Fibroblast of pulmonary artery (primary cell): ENCODE data around the gene LRRN4.

ENCODE experiments used
- DNase-seq: peaks from one replicate; pipeline ENCODE4 v3.0.0-alpha.2; 2010; ENCODE audit warnings: low read depth
- H3K4me3 ChIP-seq: replicated peaks from 2 replicates; pipeline ENCODE4 v1.5.1; 2011; ENCODE audit warnings: low read depth, mild to moderate bottlenecking, control low read depth, low read length, moderate library complexity
- CTCF ChIP-seq: IDR thresholded peaks from 2 replicates; pipeline ENCODE4 v1.5.1; 2011; ENCODE audit warnings: mild to moderate bottlenecking, control low read depth, low read length, inconsistent platforms; ENCODE audit errors: missing control alignments

LRRN4 gene

DNA sequence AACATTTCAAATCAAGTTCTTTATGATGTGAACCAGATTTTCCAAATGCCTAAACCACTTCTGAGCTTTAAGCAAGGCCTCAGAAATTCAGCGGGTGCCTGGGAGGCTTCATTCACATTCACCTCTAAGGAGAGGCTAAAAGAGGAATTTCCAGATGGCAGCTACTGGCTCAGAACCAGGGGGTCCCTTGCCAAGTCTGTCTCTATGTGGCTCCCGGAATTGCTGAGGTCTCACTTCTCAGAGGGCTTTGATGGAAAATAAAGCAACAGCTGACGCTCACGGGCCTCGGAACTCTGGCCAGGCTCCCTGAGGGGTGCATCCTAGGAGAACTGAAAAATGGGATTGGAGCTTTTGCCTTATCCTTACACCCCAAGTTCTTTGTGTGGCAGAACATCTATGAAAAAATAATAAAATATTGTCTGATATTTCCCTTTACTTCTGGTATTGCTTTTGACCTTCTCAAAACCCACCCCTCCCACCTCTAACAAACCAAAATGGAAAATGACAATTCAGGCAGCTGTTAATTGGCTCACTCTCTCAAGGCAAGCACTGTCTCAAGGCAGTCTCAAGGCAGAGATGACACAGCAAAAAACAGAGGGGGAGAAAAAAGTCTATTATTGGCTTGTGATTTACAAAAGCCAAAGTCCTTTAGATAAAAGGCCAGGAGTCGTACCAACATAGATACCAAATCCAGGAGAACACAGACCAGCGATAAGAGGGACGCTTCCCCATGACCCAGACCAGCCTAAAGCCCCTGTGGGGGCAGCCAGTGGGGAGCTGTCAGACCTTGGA lies 21.8 kb upstream of the LRRN4 start:
- H3K4me3 ChIP-seq = no peak overlapping the region
- DNase-seq = peak; percentile 30
- TF ChIP-seq CTCF = no peak

DNA sequence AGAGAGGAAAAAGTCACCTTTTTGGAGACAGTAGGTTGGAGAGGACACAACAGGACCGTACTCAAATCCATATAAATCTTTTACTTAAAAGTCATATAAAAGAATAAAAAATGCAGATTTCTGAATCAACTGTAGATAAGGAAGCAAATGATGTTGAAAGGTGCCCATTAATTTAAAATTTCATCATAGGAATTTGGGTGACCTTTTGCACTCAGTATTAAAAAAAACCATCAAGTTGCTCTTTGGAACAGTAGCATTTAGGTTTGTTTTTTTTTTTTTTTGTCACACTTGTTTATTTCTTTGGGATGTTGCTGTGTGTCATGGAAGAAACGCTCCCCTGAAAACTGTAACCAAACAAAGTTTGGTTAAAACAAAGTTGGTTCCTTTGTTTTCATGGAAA lies 20.9 kb upstream of the LRRN4 start:
- H3K4me3 ChIP-seq = no peak overlapping the region
- DNase-seq = no peak
- no peak for TF ChIP-seq CTCF

DNA sequence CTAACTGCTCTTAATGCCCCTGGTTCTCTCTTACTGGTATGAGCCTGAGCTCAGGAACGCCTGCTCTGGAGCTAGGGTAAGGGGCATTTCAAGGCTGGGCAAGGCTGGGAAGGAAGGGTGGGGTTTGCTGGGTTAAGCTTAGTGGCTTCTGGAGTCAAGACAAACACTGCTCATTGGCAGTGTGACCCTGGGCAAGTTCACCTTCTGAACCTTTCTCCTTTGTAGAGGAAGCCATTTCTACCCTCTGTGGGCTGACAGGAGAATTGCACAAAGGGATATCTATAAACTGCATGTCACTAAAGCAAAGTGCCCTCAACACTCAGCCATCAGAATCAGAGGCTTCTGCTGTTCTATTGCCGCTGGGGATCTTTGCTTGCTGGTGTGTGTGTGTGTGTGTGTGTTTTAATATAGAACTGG lies 20.3 kb upstream of the LRRN4 start:
- H3K4me3 ChIP-seq = no peak overlapping the region
- peak; percentile 31 for TF ChIP-seq CTCF
- DNase-seq = peak; percentile 26

- TF ChIP-seq CTCF = no peak
- H3K4me3 ChIP-seq = no peak overlapping the region
- DNase-seq = no peak
These were observed 17.2 kb upstream of the LRRN4 start for GRCh38 chr20:6070829-6071695.

- no peak for DNase-seq
- TF ChIP-seq CTCF = no peak
- no peak overlapping the region for H3K4me3 ChIP-seq
These were observed 15.8 kb upstream of the LRRN4 start for GRCh38 chr20:6069669-6070068.

DNA sequence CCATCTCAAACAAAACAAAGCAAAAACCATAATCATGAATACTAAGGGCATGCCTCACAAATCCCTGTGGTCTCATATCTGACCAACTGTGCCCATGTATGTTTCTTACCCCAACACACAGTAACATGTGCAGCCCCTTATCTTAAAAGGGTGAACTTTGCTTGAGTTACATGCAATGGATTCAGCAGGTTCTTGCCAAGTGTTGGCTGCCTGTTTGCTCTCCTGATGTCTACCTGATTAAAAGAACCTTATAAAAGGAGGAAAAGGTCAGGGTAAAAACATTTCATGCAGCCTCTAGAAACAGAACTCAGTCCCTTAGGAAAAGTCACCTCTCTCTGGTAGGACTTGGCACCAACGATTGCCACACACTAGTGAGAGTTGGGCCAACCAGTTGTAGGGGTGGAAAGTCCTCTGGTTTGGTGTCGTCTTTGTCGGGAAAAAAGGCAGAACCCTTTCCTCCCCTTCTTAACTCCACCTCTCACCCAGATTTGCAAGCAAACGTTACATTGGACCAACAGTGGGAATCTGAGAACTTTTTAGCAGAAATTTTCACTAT lies 14.0 kb upstream of the LRRN4 start:
- TF ChIP-seq CTCF = no peak
- no peak for DNase-seq
- no peak overlapping the region for H3K4me3 ChIP-seq
